Astrocyte (in vitro differentiated cells and primary cell): ENCODE data around the gene CCDC141. TPM values are rescaled to one million over a fixed set of nuclear protein-coding genes. Genes with fewer than 3 reads are reported as not detected.

Experiments
- DNase-seq: peaks from one replicate; pipeline ENCODE4 v3.0.0-alpha.2; 2010; ENCODE audit warnings: low read depth
- FAIRE-seq: peaks from 2 replicates; lab custom pipeline; 2011; peaks lifted over from hg19 to GRCh38; lab: Jason Lieb, UNC
- H2AFZ ChIP-seq: 2 replicates; pipeline ENCODE4 v1.6.0; 2012; ENCODE audit warnings: low read depth, low read length, inconsistent platforms
- H3K27ac ChIP-seq: 2 replicates; pipeline ENCODE4 v1.5.1; 2011; ENCODE audit warnings: low read depth, low read length, inconsistent platforms
- H3K27me3 ChIP-seq: 2 replicates; pipeline ENCODE4 v1.6.0; 2011; ENCODE audit warnings: low read length, inconsistent platforms; ENCODE audit not compliant: insufficient read depth
- H3K36me3 ChIP-seq: 2 replicates; pipeline ENCODE4 v1.5.1; 2011; ENCODE audit warnings: low read length, inconsistent platforms; ENCODE audit not compliant: insufficient read depth
- H3K4me1 ChIP-seq: 2 replicates; pipeline ENCODE4 v1.5.1; 2011; ENCODE audit warnings: low read length, inconsistent platforms; ENCODE audit not compliant: insufficient read depth
- H3K4me2 ChIP-seq: 2 replicates; pipeline ENCODE4 v1.6.0; 2012; ENCODE audit warnings: low read length, inconsistent platforms
- H3K4me3 ChIP-seq: 2 replicates; pipeline ENCODE4 v1.5.1; 2011; ENCODE audit warnings: low read depth, mild to moderate bottlenecking, low read length, inconsistent platforms; ENCODE audit not compliant: insufficient read depth
- H3K79me2 ChIP-seq: 2 replicates; pipeline ENCODE4 v1.6.0; 2012; ENCODE audit warnings: mild to moderate bottlenecking, low read length, inconsistent platforms; ENCODE audit not compliant: insufficient read depth
- H3K9ac ChIP-seq: 2 replicates; pipeline ENCODE4 v1.6.0; 2012; ENCODE audit warnings: mild to moderate bottlenecking, low read length, inconsistent platforms
- H3K9me3 ChIP-seq: 2 replicates; pipeline ENCODE4 v1.5.1; 2012; ENCODE audit warnings: low read depth, mild to moderate bottlenecking, low read length, inconsistent platforms; ENCODE audit not compliant: insufficient read depth
- H4K20me1 ChIP-seq: 2 replicates; pipeline ENCODE4 v1.6.0; 2012; ENCODE audit warnings: low read length, inconsistent platforms; ENCODE audit not compliant: insufficient read depth
- H3K27ac Mint-ChIP-seq: one replicate; pipeline ENCODE4 v1.8.0; 2021; ENCODE audit warnings: mild to moderate bottlenecking, mixed read lengths; ENCODE audit not compliant: unreplicated experiment
- H3K27me3 Mint-ChIP-seq: one replicate; pipeline ENCODE4 v1.8.0; 2021; ENCODE audit warnings: low read depth, mixed read lengths; ENCODE audit not compliant: unreplicated experiment
- H3K36me3 Mint-ChIP-seq: one replicate; pipeline ENCODE4 v1.8.0; 2021; ENCODE audit warnings: low read depth, mixed read lengths; ENCODE audit not compliant: unreplicated experiment
- H3K4me1 Mint-ChIP-seq: one replicate; pipeline ENCODE4 v1.8.0; 2021; ENCODE audit warnings: low read depth, mixed read lengths; ENCODE audit not compliant: unreplicated experiment
- H3K4me3 Mint-ChIP-seq: one replicate; pipeline ENCODE4 v1.8.0; 2021; ENCODE audit warnings: mild to moderate bottlenecking, moderate library complexity, mixed read lengths; ENCODE audit not compliant: unreplicated experiment
- H3K9me3 Mint-ChIP-seq: one replicate; pipeline ENCODE4 v1.8.0; 2021; ENCODE audit warnings: mild to moderate bottlenecking, mixed read lengths; ENCODE audit not compliant: unreplicated experiment
- EZH2 ChIP-seq: IDR thresholded peaks from 2 replicates; pipeline ENCODE4 v1.6.1; 2012; ENCODE audit warnings: mild to moderate bottlenecking, low read length, inconsistent platforms; ENCODE audit not compliant: insufficient read depth
- total RNA-seq: library from RNA; stranded (reverse); gene quantifications from 2 replicates; pipeline ENCODE4 v1.2.1, GENCODE V29; 2021
- TF ChIP-seq, protein P1 (sequence below): IDR thresholded peaks from 2 replicates; pipeline ENCODE4 v1.5.1; 2011; ENCODE audit warnings: low read depth, mild to moderate bottlenecking, inconsistent platforms, low read length, moderate library complexity; ENCODE audit not compliant: insufficient read depth

The CCDC141 gene
- total RNA-seq, 1 donor from 2014 or later = 0.18 TPM

DNA sequence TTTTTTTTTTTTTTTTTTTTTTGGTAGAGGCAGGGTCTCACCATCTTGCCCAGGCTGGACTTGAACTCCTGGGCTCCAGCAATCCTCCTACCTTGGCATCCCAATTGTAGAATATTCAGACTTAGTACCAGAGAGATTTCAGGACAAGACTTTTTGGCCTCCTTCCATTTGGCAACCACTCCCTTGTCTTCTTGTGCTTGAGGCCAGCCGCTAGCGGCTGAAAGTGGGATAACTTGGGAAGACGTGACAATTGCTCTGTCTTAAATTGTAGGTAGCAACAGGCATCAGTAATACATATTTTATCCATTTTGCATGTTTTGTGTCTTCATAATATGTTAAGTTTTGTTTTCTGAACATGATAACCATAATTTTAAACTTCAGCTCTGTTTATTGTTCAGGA, 189.4 kb downstream of the CCDC141 start:
- no peaks in the 10 kb centered on the region for H3K79me2 ChIP-seq
- no peaks in the 10 kb centered on the region for H4K20me1 ChIP-seq
- no peak for TF ChIP-seq EZH2
- TF ChIP-seq, protein P1, sequence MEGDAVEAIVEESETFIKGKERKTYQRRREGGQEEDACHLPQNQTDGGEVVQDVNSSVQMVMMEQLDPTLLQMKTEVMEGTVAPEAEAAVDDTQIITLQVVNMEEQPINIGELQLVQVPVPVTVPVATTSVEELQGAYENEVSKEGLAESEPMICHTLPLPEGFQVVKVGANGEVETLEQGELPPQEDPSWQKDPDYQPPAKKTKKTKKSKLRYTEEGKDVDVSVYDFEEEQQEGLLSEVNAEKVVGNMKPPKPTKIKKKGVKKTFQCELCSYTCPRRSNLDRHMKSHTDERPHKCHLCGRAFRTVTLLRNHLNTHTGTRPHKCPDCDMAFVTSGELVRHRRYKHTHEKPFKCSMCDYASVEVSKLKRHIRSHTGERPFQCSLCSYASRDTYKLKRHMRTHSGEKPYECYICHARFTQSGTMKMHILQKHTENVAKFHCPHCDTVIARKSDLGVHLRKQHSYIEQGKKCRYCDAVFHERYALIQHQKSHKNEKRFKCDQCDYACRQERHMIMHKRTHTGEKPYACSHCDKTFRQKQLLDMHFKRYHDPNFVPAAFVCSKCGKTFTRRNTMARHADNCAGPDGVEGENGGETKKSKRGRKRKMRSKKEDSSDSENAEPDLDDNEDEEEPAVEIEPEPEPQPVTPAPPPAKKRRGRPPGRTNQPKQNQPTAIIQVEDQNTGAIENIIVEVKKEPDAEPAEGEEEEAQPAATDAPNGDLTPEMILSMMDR = peak; percentile 16
- H3K36me3 Mint-ChIP-seq = no peaks in the 10 kb centered on the region
- no peaks in the 10 kb centered on the region for H3K27me3 ChIP-seq
- no peak overlapping the region for H3K27ac Mint-ChIP-seq
- no peaks in the 10 kb centered on the region for H3K9me3 Mint-ChIP-seq
- peaks cover 21% of the 10 kb centered on the region for H3K4me1 ChIP-seq
- H3K4me3 Mint-ChIP-seq = no peak overlapping the region
- no peaks in the 10 kb centered on the region for H3K9me3 ChIP-seq
- H2AFZ ChIP-seq = no peak overlapping the region
- no peak overlapping the region for H3K4me3 ChIP-seq
- no peaks in the 10 kb centered on the region for H3K27me3 Mint-ChIP-seq
- H3K9ac ChIP-seq = no peak overlapping the region
- H3K4me1 Mint-ChIP-seq = peaks cover 27% of the 10 kb centered on the region
- no peak for DNase-seq
- H3K4me2 ChIP-seq = no peak overlapping the region
- no peak for FAIRE-seq
- H3K36me3 ChIP-seq = no peaks in the 10 kb centered on the region
- no peak overlapping the region for H3K27ac ChIP-seq

DNA sequence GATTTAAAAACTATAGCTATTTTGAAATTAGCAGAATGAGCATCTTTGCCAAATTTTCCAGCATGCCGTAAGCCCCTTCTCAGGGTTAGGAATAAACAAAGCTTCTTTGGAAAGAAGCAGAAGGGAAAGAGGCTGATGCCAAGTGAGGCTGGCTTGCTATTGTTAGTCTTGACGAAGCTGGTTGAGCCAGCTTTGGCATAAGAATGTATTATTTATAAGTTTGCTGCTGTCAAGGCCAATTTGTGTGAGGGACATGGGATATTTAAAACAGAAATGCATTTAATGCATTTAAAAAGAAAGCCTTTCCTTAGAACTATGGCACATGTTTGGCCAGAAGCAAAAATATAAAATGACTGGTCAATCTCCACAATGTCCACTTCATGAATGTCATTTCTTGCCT, 190.2 kb downstream of the CCDC141 start:
- H3K4me1 ChIP-seq = peaks cover 14% of the 10 kb centered on the region
- no peaks in the 10 kb centered on the region for H4K20me1 ChIP-seq
- no peak overlapping the region for H3K27ac ChIP-seq
- H3K9me3 ChIP-seq = no peaks in the 10 kb centered on the region
- Mint-ChIP-seq H3K4me3 (no peak overlapping the region), H3K4me1 (peaks cover 26% of the 10 kb centered on the region), H3K27me3 (no peaks in the 10 kb centered on the region), H3K36me3 (no peaks in the 10 kb centered on the region), H3K9me3 (no peaks in the 10 kb centered on the region), H3K27ac (no peak overlapping the region)
- H3K79me2 ChIP-seq = no peaks in the 10 kb centered on the region
- no peak overlapping the region for H3K4me3 ChIP-seq
- no peaks in the 10 kb centered on the region for H3K27me3 ChIP-seq
- TF ChIP-seq, protein P1 = no peak
- no peak for TF ChIP-seq EZH2
- no peak overlapping the region for H3K9ac ChIP-seq
- DNase-seq = no peak
- no peak overlapping the region for H3K4me2 ChIP-seq
- no peak for FAIRE-seq
- H3K36me3 ChIP-seq = no peaks in the 10 kb centered on the region
- H2AFZ ChIP-seq = no peak overlapping the region

DNA sequence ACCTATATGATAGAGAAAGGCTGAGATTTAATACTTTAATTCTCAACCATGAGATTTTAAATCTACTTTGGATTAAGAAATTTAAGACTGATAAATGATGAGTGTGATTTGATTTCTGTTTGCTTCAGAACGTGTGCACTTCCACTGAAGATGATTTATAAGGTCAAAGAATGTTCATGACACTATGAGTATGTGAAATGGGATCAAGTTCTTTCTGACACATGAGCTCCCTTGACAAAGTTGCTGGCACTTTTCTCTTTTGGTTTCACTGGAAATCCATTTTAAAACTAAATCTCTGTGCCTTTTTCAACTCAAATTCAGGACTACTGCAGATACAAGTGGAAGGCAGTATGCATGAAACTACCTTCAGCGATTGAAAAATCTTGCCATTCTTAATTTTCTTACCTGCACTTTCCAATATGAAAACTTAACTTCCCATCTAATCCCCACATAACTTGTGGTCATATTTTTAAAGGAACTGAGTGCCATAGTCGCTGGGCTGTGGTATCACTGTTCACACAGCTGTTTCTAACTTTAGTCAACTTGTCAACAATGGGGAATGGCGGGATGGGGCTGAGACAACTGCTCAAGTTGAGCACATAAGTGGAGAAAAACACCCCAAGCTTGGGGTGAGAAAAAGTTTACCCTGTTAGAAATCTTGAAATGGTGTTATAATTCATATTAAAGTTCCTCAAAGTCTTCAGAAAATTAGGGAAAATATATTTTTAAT, 190.9 kb downstream of the CCDC141 start:
- Histone ChIP-seq H3K79me2 (no peaks in the 10 kb centered on the region), H3K9me3 (no peaks in the 10 kb centered on the region), H3K9ac (no peak overlapping the region), H3K4me1 (peaks cover 7% of the 10 kb centered on the region), H3K4me3 (no peak overlapping the region), H3K4me2 (no peak overlapping the region), H3K27me3 (no peaks in the 10 kb centered on the region), H3K36me3 (no peaks in the 10 kb centered on the region), H3K27ac (no peak overlapping the region), H2AFZ (no peak overlapping the region), H4K20me1 (no peaks in the 10 kb centered on the region)
- H3K4me1 Mint-ChIP-seq = peaks cover 23% of the 10 kb centered on the region
- no peaks in the 10 kb centered on the region for H3K36me3 Mint-ChIP-seq
- no peaks in the 10 kb centered on the region for H3K9me3 Mint-ChIP-seq
- H3K27me3 Mint-ChIP-seq = no peaks in the 10 kb centered on the region
- H3K4me3 Mint-ChIP-seq = no peak overlapping the region
- H3K27ac Mint-ChIP-seq = no peak overlapping the region
- FAIRE-seq = no peak
- DNase-seq = no peak
- TF ChIP-seq EZH2 = no peak
- TF ChIP-seq, protein P1 = no peak
